SK-N-SH treated with all-trans-retinoic acid at 6 μM for 48 hours (cell line): ENCODE measurements around the gene SRPK3.

Experiments used
- BACH2 ChIP-seq: fragments of 250-450 bp; sonication (Bioruptor Pico); IDR thresholded peaks from 2 replicates; pipeline ENCODE4 v1.9.0; 2021; ENCODE audit warnings: mild to moderate bottlenecking, borderline replicate concordance
- CREB5 ChIP-seq: fragments of 250-450 bp; sonication (Bioruptor Pico); IDR thresholded peaks from 2 replicates; pipeline ENCODE4 v1.5.1; 2020; ENCODE audit warnings: low read depth, mild to moderate bottlenecking, moderate library complexity
- CSRNP3 ChIP-seq: fragments of 250-450 bp; sonication (Bioruptor Pico); IDR thresholded peaks from 2 replicates; pipeline ENCODE4 v1.5.1; 2021; ENCODE audit warnings: mild to moderate bottlenecking, moderate library complexity
- ESRRG ChIP-seq: fragments of 250-450 bp; sonication (Bioruptor Pico); IDR thresholded peaks from 2 replicates; pipeline ENCODE4 v1.6.1; 2021; ENCODE audit warnings: mild to moderate bottlenecking
- GLIS3 ChIP-seq: fragments of 250-450 bp; sonication (Bioruptor Pico); IDR thresholded peaks from 2 replicates; pipeline ENCODE4 v1.5.0; 2020; ENCODE audit warnings: mild to moderate bottlenecking, moderate library complexity
- OSR1 ChIP-seq: fragments of 250-450 bp; sonication (Bioruptor Pico); IDR thresholded peaks from 2 replicates; pipeline ENCODE4 v1.8.0; 2022; ENCODE audit warnings: moderate library complexity, mild to moderate bottlenecking, inconsistent platforms
- PPARA ChIP-seq: fragments of 250-450 bp; sonication (Bioruptor Pico); IDR thresholded peaks from 2 replicates; pipeline ENCODE4 v1.5.0; 2020; ENCODE audit warnings: mild to moderate bottlenecking, borderline replicate concordance
- RARB ChIP-seq: fragments of 250-450 bp; sonication (Bioruptor Pico); IDR thresholded peaks from 2 replicates; pipeline ENCODE4 v1.8.0; 2021; ENCODE audit warnings: mild to moderate bottlenecking, moderate library complexity
- SNAI2 ChIP-seq: fragments of 250-450 bp; sonication (Bioruptor Pico); IDR thresholded peaks from 2 replicates; pipeline ENCODE4 v1.5.0; 2020; ENCODE audit warnings: mild to moderate bottlenecking, moderate library complexity

DNA sequence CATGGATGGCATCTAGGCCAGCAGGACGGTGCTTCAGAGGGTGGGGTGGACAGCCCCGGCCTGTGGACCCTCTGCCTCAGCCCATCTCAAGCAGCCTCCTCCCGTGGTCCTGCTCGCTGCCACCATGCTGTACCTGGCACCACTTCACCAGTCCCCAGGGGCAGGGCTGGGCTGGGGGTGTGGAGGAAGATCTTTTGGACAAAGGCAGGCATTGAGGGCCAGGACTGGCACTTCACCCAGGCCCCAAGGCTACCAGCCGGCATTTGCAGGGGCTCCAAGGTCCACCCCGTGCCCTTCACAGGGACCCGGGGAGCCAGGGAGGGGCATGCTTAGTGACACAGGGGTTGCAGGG is 16.1 kb upstream of the SRPK3 start:
- TF ChIP-seq RARB (CRISPR knock-in tag) (no peak), SNAI2 (CRISPR knock-in tag) (no peak), ESRRG (no peak), PPARA (CRISPR knock-in tag) (no peak), CREB5 (no peak), OSR1 (no peak), GLIS3 (no peak), BACH2 (CRISPR knock-in tag) (no peak), CSRNP3 (no peak)
